ENCODE data around the gene SLC29A1. TPM values are rescaled to one million over a fixed set of nuclear protein-coding genes. Genes with fewer than 3 reads are reported as not detected.

SLC29A1 gene
- total and polyA plus RNA-seq, 4 donors = 15.1 to 67.2 (median 16.7) TPM

- H3K9ac ChIP-seq (ENCODE audit: low read depth in 1 of 2, low read length in 2 of 2) = no peak overlapping the region
- DNase-seq (ENCODE audit: low spot score) = no peak
- no peaks in the 10 kb centered on the region for H3K9me3 ChIP-seq (ENCODE audit: control insufficient read depth in 4 of 4, low read length in 3 of 4)
- H3K27me3 ChIP-seq (ENCODE audit: control insufficient read depth in 4 of 4, insufficient read depth in 4 of 4, low read length in 3 of 4) = no peaks in the 10 kb centered on the region
- H3K36me3 ChIP-seq (ENCODE audit: control insufficient read depth in 4 of 4, insufficient read depth in 3 of 4, low read depth in 1 of 4, low read length in 3 of 4) = peaks cover 0 to 4% (median 2%) of the 10 kb centered on the region in 4 donors
- H3K4me3 ChIP-seq (ENCODE audit: low read depth in 1 of 3, low read length in 3 of 3) = no peak overlapping the region
- peak overlapping the region; percentile 97 to 99 for H3K27ac ChIP-seq (ENCODE audit: low read depth in 1 of 2, low read length in 2 of 2)
- 84% methylated on average over 16 of the region's 16 CpGs for WGBS
- H3K4me1 ChIP-seq (ENCODE audit: control insufficient read depth in 4 of 4, insufficient read depth in 4 of 4, low read length in 3 of 4) = peaks cover 30 to 81% (median 67%) of the 10 kb centered on the region in 4 donors
- TF ChIP-seq HNF4A (conservative IDR thresholded peaks at IDR 0.05) = no peak
- no peak for TF ChIP-seq RXRA (IDR thresholded peaks at IDR 0.05)
- no peak for TF ChIP-seq REST (IDR thresholded peaks at IDR 0.05)
- TF ChIP-seq RAD21 (IDR thresholded peaks at IDR 0.05) = no peak
- no peak for TF ChIP-seq SP1 (IDR thresholded peaks at IDR 0.05)
- TF ChIP-seq CTCF (IDR thresholded peaks at IDR 0.05; ENCODE audit: low read depth, low read length, missing input control) = no peak
- no peak for TF ChIP-seq ATF3 (IDR thresholded peaks at IDR 0.05)
Measured at GRCh38 chr6:44232676-44233566, 9.5 kb downstream of the SLC29A1 start.

- no peak for DNase-seq (ENCODE audit: low spot score)
- 55% methylated on average over 14 of the region's 14 CpGs for WGBS
- peaks cover 26 to 74% (median 61%) of the 10 kb centered on the region in 4 donors for H3K4me1 ChIP-seq (ENCODE audit: control insufficient read depth in 4 of 4, insufficient read depth in 4 of 4, low read length in 3 of 4)
Measured at GRCh38 chr6:44233567-44234100, 10.2 kb downstream of the SLC29A1 start.

More at GRCh38 chr6:44233567-44234100, 10.2 kb downstream of the SLC29A1 start:
- no peak for TF ChIP-seq SP1 (IDR thresholded peaks at IDR 0.05)
- no peak for TF ChIP-seq RAD21 (IDR thresholded peaks at IDR 0.05)
- TF ChIP-seq ATF3 (IDR thresholded peaks at IDR 0.05) = no peak
- no peak for TF ChIP-seq YY1 (IDR thresholded peaks at IDR 0.05)
- no peak for TF ChIP-seq RXRA (IDR thresholded peaks at IDR 0.05)
- no peak for TF ChIP-seq EGR1 (IDR thresholded peaks at IDR 0.05; ENCODE audit: low read depth in 2 of 2)
- no peak for TF ChIP-seq HNF4A (conservative IDR thresholded peaks at IDR 0.05)
- TF ChIP-seq REST (IDR thresholded peaks at IDR 0.05) = no peak
- TF ChIP-seq FOXA2 (IDR thresholded peaks at IDR 0.05) = no peak
- no peak for TF ChIP-seq MAX (IDR thresholded peaks at IDR 0.05)
- no peak for TF ChIP-seq NR2F2 (IDR thresholded peaks at IDR 0.05)
- Histone ChIP-seq H3K27ac (ENCODE audit: low read depth in 1 of 2, low read length in 2 of 2) (peak overlapping the region; percentile 97 to 99), H3K27me3 (ENCODE audit: control insufficient read depth in 4 of 4, insufficient read depth in 4 of 4, low read length in 3 of 4) (no peaks in the 10 kb centered on the region), H3K36me3 (ENCODE audit: control insufficient read depth in 4 of 4, insufficient read depth in 3 of 4, low read depth in 1 of 4, low read length in 3 of 4) (peaks cover 0 to 4% (median 2%) of the 10 kb centered on the region in 4 donors), H3K9ac (ENCODE audit: low read depth in 1 of 2, low read length in 2 of 2) (peak overlapping the region in 1 of 2 donors; percentile 60), H3K9me3 (ENCODE audit: control insufficient read depth in 4 of 4, low read length in 3 of 4) (no peaks in the 10 kb centered on the region), H3K4me3 (ENCODE audit: low read depth in 1 of 3, low read length in 3 of 3) (no peak overlapping the region)
